Cardiac muscle cell (in vitro differentiated cells and primary cell): ENCODE data around the gene DUSP9. TPM values are rescaled to one million over a fixed set of nuclear protein-coding genes. Genes with fewer than 3 reads are reported as not detected.
A peak's percentile ranks its signal among the peaks of the same experiment; 100 is the strongest.

Experiments used
- DNase-seq, 2 donors: peaks; one replicate each; pipeline versions ENCODE4 v3.0.0 to v3.0.0-alpha.2; 2010 to 2017; ENCODE audit warnings: low read depth in 1 of 2, low spot score in 1 of 2
- H3K27ac ChIP-seq: fragments of 200-600 bp; sonication (generic); 2 replicates; pipeline ENCODE4 v1.5.1; 2016
- H3K27me3 ChIP-seq: fragments of 200-600 bp; sonication (generic); 2 replicates; pipeline ENCODE4 v1.6.0; 2016; ENCODE audit warnings: control low read depth
- H3K36me3 ChIP-seq: fragments of 200-600 bp; sonication (generic); 2 replicates; pipeline ENCODE4 v1.5.1; 2016; ENCODE audit warnings: control low read depth
- H3K4me1 ChIP-seq: fragments of 200-600 bp; sonication (generic); 2 replicates; pipeline ENCODE4 v1.8.1; 2017; ENCODE audit warnings: low read depth, mild to moderate bottlenecking, mixed run types
- H3K4me3 ChIP-seq: fragments of 200-600 bp; sonication (generic); 2 replicates; pipeline ENCODE4 v1.5.1; 2016; ENCODE audit warnings: mild to moderate bottlenecking
- H3K9me3 ChIP-seq: fragments of 200-600 bp; sonication (generic); 2 replicates; pipeline ENCODE4 v1.5.1; 2017; ENCODE audit warnings: low read depth, mild to moderate bottlenecking, control low read depth
- CTCF ChIP-seq: IDR thresholded peaks from 2 replicates; pipeline ENCODE4 v1.5.1; 2012; ENCODE audit warnings: low read depth, mild to moderate bottlenecking, low read length
- polyA plus RNA-seq: library from polyadenylated mRNA; unstranded; fragments of >200 nt; fragmentation: Nextera tagmentation; extraction: Ambion mirVana; gene quantifications from 2 replicates; pipeline ENCODE4 v1.2.1, GENCODE V29; 2016
- total RNA-seq: library from RNA; depleted of rRNA; stranded (reverse); fragments of >200 nt; gene quantifications from 2 replicates; pipeline ENCODE4 v1.2.3, GENCODE V29; 2016

The DUSP9 gene
- total and polyA plus RNA-seq, 2 experiments from 2014 or later, result 6.8 to 8.7 TPM

GRCh38 chrX:153665726-153666306, 18.8 kb downstream of the DUSP9 start:
- no peaks in the 10 kb centered on the region for H3K4me1 ChIP-seq
- TF ChIP-seq CTCF, result no peak
- H3K27me3 ChIP-seq, result peaks cover 29% of the 10 kb centered on the region
- H3K27ac ChIP-seq, result no peak overlapping the region
- no peaks in the 10 kb centered on the region for H3K36me3 ChIP-seq
- no peaks in the 10 kb centered on the region for H3K9me3 ChIP-seq
- no peak overlapping the region for H3K4me3 ChIP-seq
- no peak for DNase-seq

GRCh38 chrX:153667281-153667955, 20.4 kb downstream of the DUSP9 start:
- no peak for DNase-seq
- Histone ChIP-seq H3K27ac (no peak overlapping the region), H3K27me3 (peaks cover 18% of the 10 kb centered on the region), H3K36me3 (no peaks in the 10 kb centered on the region), H3K9me3 (no peaks in the 10 kb centered on the region), H3K4me3 (no peak overlapping the region), H3K4me1 (no peaks in the 10 kb centered on the region)
- no peak for TF ChIP-seq CTCF

GRCh38 chrX:153667956-153668396, 21.0 kb downstream of the DUSP9 start:
- Histone ChIP-seq H3K36me3 (no peaks in the 10 kb centered on the region), H3K9me3 (no peaks in the 10 kb centered on the region), H3K4me3 (no peak overlapping the region), H3K27me3 (peaks cover 12% of the 10 kb centered on the region), H3K4me1 (no peaks in the 10 kb centered on the region), H3K27ac (no peak overlapping the region)
- TF ChIP-seq CTCF, result peak; percentile 67
- peak; percentile 79 to 89 for DNase-seq

GRCh38 chrX:153668423-153669173, 21.6 kb downstream of the DUSP9 start:
- TF ChIP-seq CTCF, result no peak
- Histone ChIP-seq H3K4me3 (no peak overlapping the region), H3K27ac (no peak overlapping the region), H3K4me1 (no peaks in the 10 kb centered on the region), H3K27me3 (peaks cover 8% of the 10 kb centered on the region), H3K9me3 (no peaks in the 10 kb centered on the region), H3K36me3 (no peaks in the 10 kb centered on the region)
- no peak for DNase-seq

GRCh38 chrX:153669174-153669890, 22.3 kb downstream of the DUSP9 start:
- TF ChIP-seq CTCF, result peak; percentile 66
- DNase-seq, result peak; percentile 18 to 53
- H3K36me3 ChIP-seq, result no peaks in the 10 kb centered on the region
- H3K9me3 ChIP-seq, result no peaks in the 10 kb centered on the region
- H3K4me3 ChIP-seq, result no peak overlapping the region
- H3K27me3 ChIP-seq, result peaks cover 2% of the 10 kb centered on the region
- no peak overlapping the region for H3K27ac ChIP-seq
- H3K4me1 ChIP-seq, result no peaks in the 10 kb centered on the region
